GM12874 (cell line): ENCODE data around the gene SLC8B1.

Experiments
- CTCF ChIP-seq: IDR thresholded peaks from 2 replicates; pipeline ENCODE4 v1.5.1; 2011; ENCODE audit warnings: low read depth, mild to moderate bottlenecking, control low read depth, low read length, moderate library complexity; ENCODE audit not compliant: insufficient read depth

Gene SLC8B1

GRCh38 chr12:113372371-113372770 lies 37.5 kb upstream of the SLC8B1 start:
- no peak for TF ChIP-seq CTCF

- no peak for TF ChIP-seq CTCF
Measured at GRCh38 chr12:113371808-113372207, 36.9 kb upstream of the SLC8B1 start.

- no peak for TF ChIP-seq CTCF
Measured at GRCh38 chr12:113370923-113371682, 36.2 kb upstream of the SLC8B1 start.

- TF ChIP-seq CTCF, result no peak
Measured at GRCh38 chr12:113369391-113369985, 34.6 kb upstream of the SLC8B1 start.

- no peak for TF ChIP-seq CTCF
Measured at GRCh38 chr12:113368331-113368730, 33.4 kb upstream of the SLC8B1 start.

- no peak for TF ChIP-seq CTCF
Measured at GRCh38 chr12:113366827-113367226, 31.9 kb upstream of the SLC8B1 start.

- no peak for TF ChIP-seq CTCF
Measured at GRCh38 chr12:113365639-113366395, 30.9 kb upstream of the SLC8B1 start.
